ENCODE measurements around the gene TBCCD1. TPM values are rescaled to one million over a fixed set of nuclear protein-coding genes. Genes with fewer than 3 reads are reported as not detected.

TBCCD1 gene
- total and polyA plus RNA-seq, 2 of the 8 experiments (the other 6 are each of a cell fraction or from before 2014, with no cell fraction given): 11.3 to 13.9 TPM

- Histone ChIP-seq H3K4me1 (replicated peaks in 1 of 4; ENCODE audit: control insufficient read depth in 3 of 4, insufficient read depth in 4 of 4, low read length in 3 of 4) (peaks cover 0 to 11% (median 4%) of the 10 kb centered on the region in 4 experiments; a peak in 6 of 7 replicates), H2AFZ (ENCODE audit: low read length) (no peak overlapping the region), H4K8ac (ENCODE audit: extremely low read depth, insufficient read depth, low read length) (peak overlapping the region; percentile 99; the same call in 1 of the 2 replicates), H3K9me3 (ENCODE audit: insufficient read depth in 2 of 2, low read depth in 1 of 2, low read length in 1 of 2) (no peaks in the 10 kb centered on the region), H3K23me2 (ENCODE audit: low read depth, low read length) (peaks cover 16% of the 10 kb centered on the region), H3K18ac (ENCODE audit: extremely low read depth, low read length) (no peak overlapping the region), H3K79me1 (ENCODE audit: low read depth, low read length) (peaks cover 3% of the 10 kb centered on the region), H3K4me2 (ENCODE audit: insufficient read depth in 1 of 2, low read depth in 2 of 2, low read length in 2 of 2) (peak overlapping the region; percentile 96 to 99), H3K23ac (ENCODE audit: insufficient read length) (no peak overlapping the region), H2BK12ac (ENCODE audit: low read depth, low read length) (no peak overlapping the region), H3K27ac (ENCODE audit: low read depth, low read length) (peak overlapping the region; percentile 93), H3K79me2 (ENCODE audit: control insufficient read depth in 1 of 2, insufficient read depth in 2 of 2, low read length in 2 of 2) (peaks cover 0 to 17% of the 10 kb centered on the region in 2 experiments; a peak in 3 of 4 replicates), H3K27me3 (replicated peaks in 1 of 4; ENCODE audit: control insufficient read depth in 3 of 4, extremely low read depth in 1 of 4, insufficient read depth in 3 of 4, low read length in 3 of 4) (no peaks in the 10 kb centered on the region), H2BK15ac (ENCODE audit: low read length) (no peak overlapping the region; the same call in 1 of the 2 replicates), H3K4ac (replicated peaks; ENCODE audit: insufficient read length, low read depth, low read length) (no peak overlapping the region), H3K56ac (replicated peaks; ENCODE audit: insufficient read length, low read depth, low read length) (peak overlapping the region; percentile 52), H4K5ac (ENCODE audit: insufficient read length, low read depth, low read length) (no peak overlapping the region), H4K91ac (replicated peaks; ENCODE audit: insufficient read length, low read length) (no peak overlapping the region), H2BK5ac (ENCODE audit: low read depth, low read length) (peak overlapping the region; percentile 20; the same call in 1 of the 2 replicates), H2BK120ac (replicated peaks; ENCODE audit: low read depth, low read length) (no peak overlapping the region), H3K4me3 (ENCODE audit: extremely low read depth in 1 of 4, insufficient read depth in 2 of 4, low read depth in 3 of 4, low read length in 4 of 4) (peak overlapping the region; percentile 83 to 97 (median 88)), H2AK5ac (ENCODE audit: low read depth, low read length) (peak overlapping the region; percentile 53; the same call in 1 of the 2 replicates), H3K9ac (replicated peaks in 1 of 4; ENCODE audit: extremely low read depth in 1 of 4, low read depth in 3 of 4, low read length in 3 of 4) (peak overlapping the region; percentile 91 to 98 (median 91)), H3K36me3 (ENCODE audit: control insufficient read depth in 2 of 4, insufficient read depth in 4 of 4, low read length in 3 of 4) (peaks cover 8 to 28% (median 19%) of the 10 kb centered on the region in 4 experiments), H3K14ac (ENCODE audit: insufficient read length) (no peak overlapping the region), H4K20me1 (replicated peaks in 1 of 2; ENCODE audit: control insufficient read depth in 1 of 2, insufficient read depth in 2 of 2, low read length in 2 of 2) (peaks cover 0 to 4% of the 10 kb centered on the region in 2 experiments), H2BK20ac (ENCODE audit: low read length) (no peak overlapping the region)
- POLR2A ChIA-PET (ENCODE audit: partially characterized antibody): interaction anchor here (0.5 to 9.0 kb wide), 15 partner anchors 10 to 243 kb away, joined by 3 to 96 read pairs (median 4); partner anchors contain the start of genes EIF4A2 and RFC4
- no peak for DNase-seq (ENCODE audit: low read depth in 1 of 2, low spot score in 2 of 2)
- CTCF ChIA-PET (ENCODE audit: partially characterized antibody): interaction anchor here (0.9 to 1.7 kb wide), 4 partner anchors 8 to 1144 kb away, joined by 3 to 4 read pairs (median 4); no protein-coding TSS in a partner anchor
- FAIRE-seq: no peak
- TF ChIP-seq KDM5A (IDR thresholded peaks at IDR 0.05; ENCODE audit: low read length) (peak; percentile 37; the same call in 1 of the 2 replicates), ZNF274 (IDR thresholded peaks at IDR 0.05; ENCODE audit: borderline replicate concordance, extremely low read depth, low read length) (no peak), JUND (IDR thresholded peaks at IDR 0.05; ENCODE audit: low read length) (no peak)
- 23% methylated on average over 20 of the region's 21 CpGs; no CpG with 5 or more reads in 1 of the 2 experiments for WGBS, 2 experiments (ENCODE audit: extremely low coverage in 1 of 2, insufficient coverage in 1 of 2, insufficient read length in 1 of 2, insufficient replicate concordance in 2 of 2, low coverage in 1 of 2, low lambda C conversion rate in 2 of 2, missing lambda C conversion rate in 1 of 2)
These were observed 4.0 kb upstream of the TBCCD1 start for GRCh38 chr3:186570941-186571643.
